ENCODE data around the gene BABAM2. TPM values are rescaled to one million over a fixed set of nuclear protein-coding genes. Genes with fewer than 3 reads are reported as not detected.
"Not testable (repeated sequence)": the region's sequence is repeated elsewhere in the genome, so short reads cannot be mapped to it uniquely, and the experiment has no call there.

The BABAM2 gene
- total RNA-seq, 1 donor from 2014 or later = 43.5 TPM

DNA sequence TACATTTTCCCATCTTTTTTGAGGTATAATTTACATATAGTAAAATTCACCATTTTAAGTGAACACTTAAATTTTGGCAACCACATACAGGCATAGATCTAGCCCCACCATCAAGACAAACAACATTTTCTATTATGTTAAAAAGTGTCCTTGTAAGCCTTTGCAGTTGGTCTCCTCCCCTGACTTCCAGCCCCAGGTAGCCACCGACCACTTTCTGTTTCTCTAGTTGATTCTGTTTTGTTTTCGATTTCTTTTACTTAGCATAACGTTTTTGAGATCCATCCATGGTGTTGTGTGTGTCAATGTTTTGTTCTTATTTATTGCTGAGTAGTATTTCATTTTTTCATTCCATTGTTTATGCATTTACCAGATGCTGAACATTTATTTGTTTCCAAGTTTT, 366.7 kb downstream of the BABAM2 start:
- no peak for DNase-seq (ENCODE audit: low spot score in 2 of 2, unreplicated experiment in 2 of 2)
- Mint-ChIP-seq H3K4me3 (no peak overlapping the region), H3K4me1 (peaks cover 2% of the 10 kb centered on the region), H3K9me3 (peaks cover 5% of the 10 kb centered on the region), H3K36me3 (peaks cover 21% of the 10 kb centered on the region), H3K27me3 (ENCODE audit: low read depth) (no peaks in the 10 kb centered on the region), H3K27ac (no peak overlapping the region)
- TF ChIP-seq, protein P1, sequence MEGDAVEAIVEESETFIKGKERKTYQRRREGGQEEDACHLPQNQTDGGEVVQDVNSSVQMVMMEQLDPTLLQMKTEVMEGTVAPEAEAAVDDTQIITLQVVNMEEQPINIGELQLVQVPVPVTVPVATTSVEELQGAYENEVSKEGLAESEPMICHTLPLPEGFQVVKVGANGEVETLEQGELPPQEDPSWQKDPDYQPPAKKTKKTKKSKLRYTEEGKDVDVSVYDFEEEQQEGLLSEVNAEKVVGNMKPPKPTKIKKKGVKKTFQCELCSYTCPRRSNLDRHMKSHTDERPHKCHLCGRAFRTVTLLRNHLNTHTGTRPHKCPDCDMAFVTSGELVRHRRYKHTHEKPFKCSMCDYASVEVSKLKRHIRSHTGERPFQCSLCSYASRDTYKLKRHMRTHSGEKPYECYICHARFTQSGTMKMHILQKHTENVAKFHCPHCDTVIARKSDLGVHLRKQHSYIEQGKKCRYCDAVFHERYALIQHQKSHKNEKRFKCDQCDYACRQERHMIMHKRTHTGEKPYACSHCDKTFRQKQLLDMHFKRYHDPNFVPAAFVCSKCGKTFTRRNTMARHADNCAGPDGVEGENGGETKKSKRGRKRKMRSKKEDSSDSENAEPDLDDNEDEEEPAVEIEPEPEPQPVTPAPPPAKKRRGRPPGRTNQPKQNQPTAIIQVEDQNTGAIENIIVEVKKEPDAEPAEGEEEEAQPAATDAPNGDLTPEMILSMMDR (IDR thresholded peaks at IDR 0.05; ENCODE audit: unreplicated experiment) = no peak

DNA sequence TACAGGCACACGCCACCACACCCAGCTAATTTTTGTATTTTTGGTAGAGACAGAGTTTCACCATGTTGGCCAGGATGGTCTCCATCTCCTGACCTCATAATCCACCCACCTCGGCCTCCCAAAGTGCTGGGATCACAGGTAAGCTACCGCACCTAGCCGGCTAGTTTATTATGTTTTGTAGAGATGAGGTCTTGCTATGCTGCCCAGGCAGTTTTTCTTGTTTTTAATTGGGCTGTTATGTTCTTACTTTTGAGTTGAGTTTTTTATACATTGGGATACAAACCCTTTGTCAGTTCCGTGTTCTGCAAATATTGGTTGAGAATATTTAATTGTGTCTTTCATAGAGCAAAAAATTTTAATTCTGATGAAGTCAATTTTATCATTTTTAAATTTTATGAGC, 368.7 kb downstream of the BABAM2 start:
- DNase-seq (ENCODE audit: low spot score in 2 of 2, unreplicated experiment in 2 of 2); H3K9me3 Mint-ChIP-seq; H3K4me3 Mint-ChIP-seq; H3K4me1 Mint-ChIP-seq; H3K27ac Mint-ChIP-seq; H3K27me3 Mint-ChIP-seq (ENCODE audit: low read depth): not testable (repeated sequence)
- H3K36me3 Mint-ChIP-seq = peaks cover 22% of the 10 kb centered on the region

DNA sequence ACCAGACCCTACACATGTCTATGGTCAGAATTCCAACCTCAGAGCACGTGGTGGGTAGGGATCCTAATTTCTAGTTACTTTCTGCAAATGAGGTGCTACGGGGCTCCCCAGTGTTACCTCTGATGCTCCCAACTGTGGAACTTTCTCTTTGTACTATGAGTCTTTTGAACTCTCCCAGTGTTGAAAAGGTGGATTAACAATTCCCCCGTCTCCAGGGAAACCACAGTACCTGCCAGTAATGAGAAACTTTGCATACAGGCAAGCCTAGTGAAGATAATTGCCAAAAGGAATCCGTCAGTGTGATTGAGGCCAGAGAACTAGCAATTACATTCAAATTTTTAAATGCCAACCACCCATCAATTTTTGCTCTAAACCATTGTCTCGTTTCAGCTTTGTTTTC, 373.2 kb downstream of the BABAM2 start:
- no peaks in the 10 kb centered on the region for H3K27me3 Mint-ChIP-seq (ENCODE audit: low read depth)
- peaks cover 6% of the 10 kb centered on the region for H3K9me3 Mint-ChIP-seq
- peaks cover 18% of the 10 kb centered on the region for H3K36me3 Mint-ChIP-seq
- peaks cover 18% of the 10 kb centered on the region for H3K4me1 Mint-ChIP-seq
- DNase-seq (ENCODE audit: low spot score in 2 of 2, unreplicated experiment in 2 of 2) = no peak
- TF ChIP-seq, protein P1 (IDR thresholded peaks at IDR 0.05; ENCODE audit: unreplicated experiment) = no peak
- H3K4me3 Mint-ChIP-seq = no peak overlapping the region
- H3K27ac Mint-ChIP-seq = no peak overlapping the region

DNA sequence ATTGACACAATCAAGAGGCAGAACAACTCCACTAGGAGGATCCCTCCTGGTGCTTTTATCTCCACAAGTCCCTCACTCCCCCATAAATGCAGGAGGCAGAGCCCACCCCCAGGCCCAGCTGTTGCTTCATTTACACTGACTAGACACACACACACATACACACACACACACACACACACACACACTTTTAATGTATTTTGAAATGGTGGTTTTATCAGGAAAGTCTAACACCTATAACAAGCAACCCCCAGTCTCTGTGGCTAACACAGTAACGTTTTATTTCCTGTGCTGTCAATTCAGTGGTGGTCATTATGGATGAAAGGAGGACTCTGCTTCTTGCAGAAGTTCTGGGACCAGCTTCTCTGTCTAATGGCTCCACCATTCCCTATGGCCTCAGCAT, 376.8 kb downstream of the BABAM2 start:
- peaks cover under 1% of the 10 kb centered on the region for H3K36me3 Mint-ChIP-seq
- no peaks in the 10 kb centered on the region for H3K27me3 Mint-ChIP-seq (ENCODE audit: low read depth)
- no peaks in the 10 kb centered on the region for H3K9me3 Mint-ChIP-seq
- TF ChIP-seq, protein P1 (IDR thresholded peaks at IDR 0.05; ENCODE audit: unreplicated experiment) = no peak
- no peak overlapping the region for H3K4me3 Mint-ChIP-seq
- no peak overlapping the region for H3K27ac Mint-ChIP-seq
- no peak for DNase-seq (ENCODE audit: low spot score in 2 of 2, unreplicated experiment in 2 of 2)
- H3K4me1 Mint-ChIP-seq = peaks cover 41% of the 10 kb centered on the region

DNA sequence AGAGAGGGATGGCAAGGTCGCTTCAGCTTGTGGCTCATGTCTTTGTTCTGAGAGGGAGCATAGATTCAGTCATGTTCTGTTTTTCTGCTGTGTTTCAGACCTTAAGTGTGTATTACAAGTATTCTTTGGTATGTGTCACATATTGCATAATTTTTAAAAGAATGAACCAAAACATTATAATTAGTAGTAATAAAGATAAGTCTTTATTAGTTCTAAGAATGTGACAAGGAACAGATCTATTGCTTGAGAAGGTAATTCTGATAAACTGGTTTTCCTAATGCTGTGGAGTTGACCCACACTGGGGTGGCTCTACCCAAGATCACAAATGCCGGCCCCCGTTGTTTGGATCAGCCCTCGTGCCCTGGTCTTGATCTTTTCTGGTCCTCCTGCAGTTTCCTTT, 377.9 kb downstream of the BABAM2 start:
- Mint-ChIP-seq H3K36me3 (no peaks in the 10 kb centered on the region), H3K27me3 (ENCODE audit: low read depth) (no peaks in the 10 kb centered on the region), H3K4me3 (no peak overlapping the region), H3K9me3 (no peaks in the 10 kb centered on the region), H3K4me1 (peaks cover 41% of the 10 kb centered on the region), H3K27ac (peak overlapping the region; percentile 35)
- no peak for DNase-seq (ENCODE audit: low spot score in 2 of 2, unreplicated experiment in 2 of 2)
- TF ChIP-seq, protein P1 (IDR thresholded peaks at IDR 0.05; ENCODE audit: unreplicated experiment) = no peak

DNA sequence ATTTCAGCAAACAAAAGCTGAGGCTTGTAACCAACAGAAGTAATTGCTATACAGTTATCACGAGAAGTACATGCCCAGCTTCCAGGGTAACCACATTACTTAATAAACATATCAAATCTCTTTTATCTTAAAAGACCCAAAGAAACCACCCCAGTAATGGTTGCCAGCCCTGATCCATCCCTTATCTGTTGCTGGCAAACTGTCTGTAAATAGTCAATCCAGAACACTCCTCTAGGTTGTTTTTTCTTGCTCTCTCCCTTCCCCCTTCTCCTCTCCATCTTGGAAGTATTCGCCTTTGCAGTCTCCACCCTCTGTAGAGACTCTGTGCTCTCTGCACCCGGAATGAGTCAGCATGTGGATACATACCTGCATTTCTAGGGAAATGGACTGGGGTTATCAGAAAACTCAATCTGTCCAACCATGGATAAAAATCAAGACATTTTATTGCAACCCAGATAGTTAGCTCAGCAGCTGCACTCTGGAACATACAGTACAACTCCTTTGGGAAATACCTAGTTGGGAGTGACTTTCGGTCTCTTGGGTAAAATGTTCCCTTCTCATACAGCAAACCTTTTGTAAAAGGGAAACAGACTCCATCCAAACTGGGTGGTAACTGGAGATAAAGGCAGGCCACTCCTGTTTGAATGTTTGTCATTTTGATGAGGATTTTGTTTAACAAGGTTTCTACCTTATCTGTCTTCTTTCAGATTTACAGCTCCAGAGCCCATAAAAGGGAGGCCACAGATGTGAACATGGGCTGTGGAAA, 378.7 kb downstream of the BABAM2 start:
- H3K27ac Mint-ChIP-seq = peak overlapping the region; percentile 64
- no peak for DNase-seq (ENCODE audit: low spot score in 2 of 2, unreplicated experiment in 2 of 2)
- peaks cover 2% of the 10 kb centered on the region for H3K36me3 Mint-ChIP-seq
- H3K27me3 Mint-ChIP-seq (ENCODE audit: low read depth) = no peaks in the 10 kb centered on the region
- peaks cover 34% of the 10 kb centered on the region for H3K4me1 Mint-ChIP-seq
- H3K9me3 Mint-ChIP-seq = no peaks in the 10 kb centered on the region
- H3K4me3 Mint-ChIP-seq = no peak overlapping the region
- TF ChIP-seq, protein P1 (IDR thresholded peaks at IDR 0.05; ENCODE audit: unreplicated experiment) = no peak

All from mesothelial cell of epicardium (in vitro differentiated cells).